ENCODE measurements around the gene CENPF.
"Not testable (repeated sequence)": the region's sequence is repeated elsewhere in the genome, so short reads cannot be mapped to it uniquely, and the experiment has no call there.

CENPF gene

GRCh38 chr1:214604523-214604922 lies 1.5 kb downstream of the CENPF start:
- Histone ChIP-seq H3K27me3 (ENCODE audit: insufficient read depth, low read length, poor library complexity) (no peaks in the 10 kb centered on the region), H3K4me3 (ENCODE audit: low read depth in 1 of 2, low read length in 2 of 2) (peak overlapping the region; percentile 90 to 93), H3K36me3 (ENCODE audit: insufficient read depth, low read length) (peaks cover 50% of the 10 kb centered on the region), H4K20me1 (ENCODE audit: insufficient read depth, low read length) (peaks cover 35% of the 10 kb centered on the region), H3K4me2 (ENCODE audit: insufficient read depth, low read length) (peak overlapping the region; percentile 87), H3K9ac (ENCODE audit: low read depth, low read length) (peak overlapping the region; percentile 95), H2AFZ (ENCODE audit: low read depth, low read length) (no peak overlapping the region), H3K9me3 (ENCODE audit: insufficient read depth, low read length, severe bottlenecking) (no peaks in the 10 kb centered on the region), H3K4me1 (ENCODE audit: insufficient read depth, low read length) (peaks cover 28% of the 10 kb centered on the region), H3K79me2 (ENCODE audit: insufficient read depth, low read length) (peaks cover 65% of the 10 kb centered on the region), H3K27ac (ENCODE audit: low read length) (peak overlapping the region; percentile 96)
- no peak for TF ChIP-seq CTCF (IDR thresholded peaks at IDR 0.05; ENCODE audit: borderline replicate concordance, extremely low read depth, low read length, poor library complexity, severe bottlenecking)
- TF ChIP-seq EZH2 (IDR thresholded peaks at IDR 0.05; ENCODE audit: borderline replicate concordance, low read depth, low read length, severe bottlenecking) = no peak
- ATAC-seq (ENCODE audit: insufficient read depth, low read depth) (no peak), DNase-seq (no peak)

GRCh38 chr1:214605484-214605883 lies 2.5 kb downstream of the CENPF start:
- not testable (repeated sequence) for H2AFZ ChIP-seq (ENCODE audit: low read depth, low read length); DNase-seq; H3K4me3 ChIP-seq (ENCODE audit: low read depth in 1 of 2, low read length in 2 of 2); ATAC-seq (ENCODE audit: insufficient read depth, low read depth); H3K27ac ChIP-seq (ENCODE audit: low read length); H3K9ac ChIP-seq (ENCODE audit: low read depth, low read length); H3K27me3 ChIP-seq (ENCODE audit: insufficient read depth, low read length, poor library complexity); H3K9me3 ChIP-seq (ENCODE audit: insufficient read depth, low read length, severe bottlenecking)
- H4K20me1 ChIP-seq (ENCODE audit: insufficient read depth, low read length) = peaks cover 40% of the 10 kb centered on the region
- H3K4me1 ChIP-seq (ENCODE audit: insufficient read depth, low read length) = peaks cover 28% of the 10 kb centered on the region
- H3K36me3 ChIP-seq (ENCODE audit: insufficient read depth, low read length) = peaks cover 53% of the 10 kb centered on the region
- H3K79me2 ChIP-seq (ENCODE audit: insufficient read depth, low read length) = peaks cover 75% of the 10 kb centered on the region
- peak overlapping the region; percentile 87; the same call in 1 of the 2 replicates for H3K4me2 ChIP-seq (ENCODE audit: insufficient read depth, low read length)

GRCh38 chr1:214605933-214606925 lies 3.2 kb downstream of the CENPF start:
- not testable (repeated sequence) for H3K27me3 ChIP-seq (ENCODE audit: insufficient read depth, low read length, poor library complexity); H3K27ac ChIP-seq (ENCODE audit: low read length); H3K9ac ChIP-seq (ENCODE audit: low read depth, low read length); H3K9me3 ChIP-seq (ENCODE audit: insufficient read depth, low read length, severe bottlenecking); DNase-seq; H2AFZ ChIP-seq (ENCODE audit: low read depth, low read length); ATAC-seq (ENCODE audit: insufficient read depth, low read depth); H3K4me3 ChIP-seq (ENCODE audit: low read depth in 1 of 2, low read length in 2 of 2); H3K4me2 ChIP-seq (ENCODE audit: insufficient read depth, low read length)
- Histone ChIP-seq H3K4me1 (ENCODE audit: insufficient read depth, low read length) (peaks cover 33% of the 10 kb centered on the region), H3K36me3 (ENCODE audit: insufficient read depth, low read length) (peaks cover 53% of the 10 kb centered on the region), H4K20me1 (ENCODE audit: insufficient read depth, low read length) (peaks cover 47% of the 10 kb centered on the region), H3K79me2 (ENCODE audit: insufficient read depth, low read length) (peaks cover 82% of the 10 kb centered on the region)

GRCh38 chr1:214607492-214608215 lies 4.7 kb downstream of the CENPF start:
- H2AFZ ChIP-seq (ENCODE audit: low read depth, low read length); ATAC-seq (ENCODE audit: insufficient read depth, low read depth); H3K9ac ChIP-seq (ENCODE audit: low read depth, low read length); H3K27ac ChIP-seq (ENCODE audit: low read length); DNase-seq; H3K27me3 ChIP-seq (ENCODE audit: insufficient read depth, low read length, poor library complexity); H3K4me2 ChIP-seq (ENCODE audit: insufficient read depth, low read length); H3K4me3 ChIP-seq (ENCODE audit: low read depth in 1 of 2, low read length in 2 of 2); H3K9me3 ChIP-seq (ENCODE audit: insufficient read depth, low read length, severe bottlenecking): not testable (repeated sequence)
- H3K4me1 ChIP-seq (ENCODE audit: insufficient read depth, low read length) = peaks cover 27% of the 10 kb centered on the region
- peaks cover 53% of the 10 kb centered on the region for H3K36me3 ChIP-seq (ENCODE audit: insufficient read depth, low read length)
- H4K20me1 ChIP-seq (ENCODE audit: insufficient read depth, low read length) = peaks cover 59% of the 10 kb centered on the region
- peaks cover 96% of the 10 kb centered on the region for H3K79me2 ChIP-seq (ENCODE audit: insufficient read depth, low read length)

GRCh38 chr1:214608216-214608783 lies 5.3 kb downstream of the CENPF start:
- H3K36me3 ChIP-seq (ENCODE audit: insufficient read depth, low read length) = peaks cover 59% of the 10 kb centered on the region
- not testable (repeated sequence) for H3K9ac ChIP-seq (ENCODE audit: low read depth, low read length); DNase-seq; H3K27me3 ChIP-seq (ENCODE audit: insufficient read depth, low read length, poor library complexity); ATAC-seq (ENCODE audit: insufficient read depth, low read depth); H3K4me2 ChIP-seq (ENCODE audit: insufficient read depth, low read length); H3K27ac ChIP-seq (ENCODE audit: low read length); H3K4me3 ChIP-seq (ENCODE audit: low read depth in 1 of 2, low read length in 2 of 2); H3K9me3 ChIP-seq (ENCODE audit: insufficient read depth, low read length, severe bottlenecking); H2AFZ ChIP-seq (ENCODE audit: low read depth, low read length)
- peaks cover 64% of the 10 kb centered on the region for H4K20me1 ChIP-seq (ENCODE audit: insufficient read depth, low read length)
- H3K4me1 ChIP-seq (ENCODE audit: insufficient read depth, low read length) = peaks cover 32% of the 10 kb centered on the region
- H3K79me2 ChIP-seq (ENCODE audit: insufficient read depth, low read length) = peaks cover 100% of the 10 kb centered on the region

GRCh38 chr1:214608817-214609216 lies 5.8 kb downstream of the CENPF start:
- H2AFZ ChIP-seq (ENCODE audit: low read depth, low read length); H3K27ac ChIP-seq (ENCODE audit: low read length); ATAC-seq (ENCODE audit: insufficient read depth, low read depth); H3K4me3 ChIP-seq (ENCODE audit: low read depth in 1 of 2, low read length in 2 of 2); H3K9me3 ChIP-seq (ENCODE audit: insufficient read depth, low read length, severe bottlenecking); H3K4me2 ChIP-seq (ENCODE audit: insufficient read depth, low read length); H3K9ac ChIP-seq (ENCODE audit: low read depth, low read length); H3K27me3 ChIP-seq (ENCODE audit: insufficient read depth, low read length, poor library complexity); DNase-seq: not testable (repeated sequence)
- peaks cover 100% of the 10 kb centered on the region for H3K79me2 ChIP-seq (ENCODE audit: insufficient read depth, low read length)
- peaks cover 59% of the 10 kb centered on the region for H3K36me3 ChIP-seq (ENCODE audit: insufficient read depth, low read length)
- H3K4me1 ChIP-seq (ENCODE audit: insufficient read depth, low read length) = peaks cover 33% of the 10 kb centered on the region
- H4K20me1 ChIP-seq (ENCODE audit: insufficient read depth, low read length) = peaks cover 68% of the 10 kb centered on the region
